ENCODE measurements around the gene PKHD1.
"Not testable (repeated sequence)": the region's sequence is repeated elsewhere in the genome, so short reads cannot be mapped to it uniquely, and the experiment has no call there.

The PKHD1 gene

GRCh38 chr6:51854876-51855275 is 232.5 kb downstream of the PKHD1 start:
- DNase-seq (ENCODE audit: low read depth in 2 of 2): no peak

GRCh38 chr6:51854347-51854746 is 233.1 kb downstream of the PKHD1 start:
- no peak for DNase-seq (ENCODE audit: low read depth in 2 of 2)

- DNase-seq (ENCODE audit: low read depth in 2 of 2): not testable (repeated sequence)
Measured at GRCh38 chr6:51853109-51853508, 234.3 kb downstream of the PKHD1 start.

- DNase-seq (ENCODE audit: low read depth in 2 of 2): no peak
Measured at GRCh38 chr6:51846531-51846930, 240.9 kb downstream of the PKHD1 start.

GRCh38 chr6:51844336-51844735 is 243.1 kb downstream of the PKHD1 start:
- no peak for DNase-seq (ENCODE audit: low read depth in 2 of 2)

- DNase-seq (ENCODE audit: low read depth in 2 of 2): no peak
Measured at GRCh38 chr6:51843456-51844056, 243.9 kb downstream of the PKHD1 start.

- DNase-seq (ENCODE audit: low read depth in 2 of 2): no peak
Measured at GRCh38 chr6:51842804-51843378, 244.5 kb downstream of the PKHD1 start.

- no peak for DNase-seq (ENCODE audit: low read depth in 2 of 2)
Measured at GRCh38 chr6:51842061-51842803, 245.2 kb downstream of the PKHD1 start.

- no peak for DNase-seq (ENCODE audit: low read depth in 2 of 2)
Measured at GRCh38 chr6:51841626-51842025, 245.8 kb downstream of the PKHD1 start.

GRCh38 chr6:51839726-51840374 is 247.6 kb downstream of the PKHD1 start:
- no peak for DNase-seq (ENCODE audit: low read depth in 2 of 2)

- no peak for DNase-seq (ENCODE audit: low read depth in 2 of 2)
Measured at GRCh38 chr6:51830666-51831065, 256.7 kb downstream of the PKHD1 start.

GRCh38 chr6:51827580-51827979 is 259.8 kb downstream of the PKHD1 start:
- no peak for DNase-seq (ENCODE audit: low read depth in 2 of 2)

- no peak for DNase-seq (ENCODE audit: low read depth in 2 of 2)
Measured at GRCh38 chr6:51824940-51825339, 262.5 kb downstream of the PKHD1 start.

- no peak for DNase-seq (ENCODE audit: low read depth in 2 of 2)
Measured at GRCh38 chr6:51820555-51820954, 266.9 kb downstream of the PKHD1 start.

- DNase-seq (ENCODE audit: low read depth in 2 of 2): no peak
Measured at GRCh38 chr6:51818520-51819022, 268.8 kb downstream of the PKHD1 start.

GRCh38 chr6:51817832-51818231 is 269.6 kb downstream of the PKHD1 start:
- DNase-seq (ENCODE audit: low read depth in 2 of 2): no peak

- DNase-seq (ENCODE audit: low read depth in 2 of 2): no peak
Measured at GRCh38 chr6:51814418-51814817, 273.0 kb downstream of the PKHD1 start.

- DNase-seq (ENCODE audit: low read depth in 2 of 2): no peak
Measured at GRCh38 chr6:51813904-51814303, 273.5 kb downstream of the PKHD1 start.

- no peak for DNase-seq (ENCODE audit: low read depth in 2 of 2)
Measured at GRCh38 chr6:51812231-51812630, 275.2 kb downstream of the PKHD1 start.

- no peak for DNase-seq (ENCODE audit: low read depth in 2 of 2)
Measured at GRCh38 chr6:51805517-51805916, 281.9 kb downstream of the PKHD1 start.

- no peak for DNase-seq (ENCODE audit: low read depth in 2 of 2)
Measured at GRCh38 chr6:51800603-51801002, 286.8 kb downstream of the PKHD1 start.

- DNase-seq (ENCODE audit: low read depth in 2 of 2): no peak
Measured at GRCh38 chr6:51793393-51793792, 294.0 kb downstream of the PKHD1 start.
